GM20000 (cell line): ENCODE data around the gene BMERB1.

Experiments
- DNase-seq: peaks from one replicate; pipeline ENCODE4 v3.0.0; 2012; ENCODE audit warnings: low spot score
- CTCF ChIP-seq: IDR thresholded peaks from 2 replicates; pipeline ENCODE4 v1.5.1; 2012; ENCODE audit warnings: mild to moderate bottlenecking, control low read depth; ENCODE audit errors: extremely low read depth, missing control alignments

Gene BMERB1

DNA sequence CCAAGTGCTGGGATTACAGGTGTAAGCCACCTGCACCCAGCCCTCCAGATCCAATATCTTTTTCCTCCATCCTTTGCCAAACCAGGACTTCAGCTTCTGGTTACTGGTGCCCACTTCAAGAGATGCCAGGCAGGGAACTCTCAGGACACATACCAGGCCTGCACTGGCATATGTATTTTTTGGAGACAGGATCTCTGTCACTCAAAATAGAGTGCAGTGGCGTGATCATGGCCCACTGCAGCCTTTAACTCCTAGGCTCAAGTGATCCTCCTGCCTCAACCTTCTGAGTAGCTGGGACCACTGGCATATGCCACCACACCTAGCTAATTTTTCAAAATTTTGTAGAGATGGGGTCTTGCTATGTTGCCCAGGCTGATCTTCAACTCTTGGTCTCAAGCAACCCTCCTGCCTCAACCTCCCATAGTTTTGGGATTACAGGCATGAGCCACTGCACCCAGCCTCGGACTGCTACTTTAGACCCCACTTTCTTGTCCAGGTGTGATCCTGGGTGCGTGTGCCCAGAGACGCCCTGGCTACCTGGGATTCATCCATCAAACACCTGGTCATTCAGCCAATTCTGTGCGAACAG lies 55.8 kb downstream of the BMERB1 start:
- TF ChIP-seq CTCF: no peak
- DNase-seq: no peak

DNA sequence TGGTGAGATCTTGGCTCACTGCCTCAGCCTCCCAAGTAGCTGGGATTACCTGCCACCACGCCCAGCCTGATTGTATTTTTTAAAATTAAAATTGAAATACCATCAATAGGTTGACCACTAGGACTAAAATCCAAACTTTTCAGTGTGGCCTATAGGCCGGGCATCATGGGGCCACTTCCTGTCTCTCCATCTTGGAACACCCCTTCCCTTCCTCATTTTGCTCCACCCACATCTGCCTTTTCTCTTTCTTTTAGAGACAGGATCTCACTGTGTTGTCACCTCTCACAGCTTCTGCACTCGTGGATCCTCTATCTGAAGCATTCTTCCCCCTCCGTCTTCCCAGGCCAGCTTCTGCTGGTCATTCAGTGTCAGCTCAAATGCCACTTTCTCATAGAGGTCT lies 57.0 kb downstream of the BMERB1 start:
- no peak for DNase-seq
- no peak for TF ChIP-seq CTCF

DNA sequence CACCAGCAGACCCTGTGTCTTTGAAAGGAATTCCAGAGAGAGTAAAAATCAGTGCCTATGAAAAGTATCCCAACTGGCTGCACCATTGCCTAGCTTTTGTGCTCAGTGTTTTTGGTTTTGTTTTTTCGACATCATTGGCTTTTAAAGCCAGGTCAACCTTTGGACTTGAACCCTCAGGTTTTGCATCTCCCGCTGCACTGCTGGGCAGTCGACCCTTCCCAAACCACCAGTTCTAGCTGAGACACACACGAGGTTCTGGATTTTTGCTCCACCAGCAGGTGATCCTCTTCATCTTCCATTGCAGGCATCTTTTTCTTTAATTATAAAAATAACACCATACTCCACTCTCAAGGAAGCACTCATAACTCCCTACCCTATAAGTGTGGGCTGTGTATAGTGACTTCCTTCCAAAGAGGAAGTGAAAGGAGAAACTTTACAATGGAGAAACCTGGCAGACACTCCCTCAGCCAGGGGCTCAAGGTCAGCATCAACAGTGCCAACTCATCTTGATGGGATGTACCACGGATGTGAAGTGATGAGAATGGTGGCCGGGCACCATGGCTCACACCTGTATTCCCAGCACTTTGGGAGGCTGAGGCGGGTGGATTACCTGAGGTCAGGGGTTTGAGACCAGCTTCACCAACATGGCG lies 57.8 kb downstream of the BMERB1 start:
- DNase-seq: no peak
- TF ChIP-seq CTCF: no peak

DNA sequence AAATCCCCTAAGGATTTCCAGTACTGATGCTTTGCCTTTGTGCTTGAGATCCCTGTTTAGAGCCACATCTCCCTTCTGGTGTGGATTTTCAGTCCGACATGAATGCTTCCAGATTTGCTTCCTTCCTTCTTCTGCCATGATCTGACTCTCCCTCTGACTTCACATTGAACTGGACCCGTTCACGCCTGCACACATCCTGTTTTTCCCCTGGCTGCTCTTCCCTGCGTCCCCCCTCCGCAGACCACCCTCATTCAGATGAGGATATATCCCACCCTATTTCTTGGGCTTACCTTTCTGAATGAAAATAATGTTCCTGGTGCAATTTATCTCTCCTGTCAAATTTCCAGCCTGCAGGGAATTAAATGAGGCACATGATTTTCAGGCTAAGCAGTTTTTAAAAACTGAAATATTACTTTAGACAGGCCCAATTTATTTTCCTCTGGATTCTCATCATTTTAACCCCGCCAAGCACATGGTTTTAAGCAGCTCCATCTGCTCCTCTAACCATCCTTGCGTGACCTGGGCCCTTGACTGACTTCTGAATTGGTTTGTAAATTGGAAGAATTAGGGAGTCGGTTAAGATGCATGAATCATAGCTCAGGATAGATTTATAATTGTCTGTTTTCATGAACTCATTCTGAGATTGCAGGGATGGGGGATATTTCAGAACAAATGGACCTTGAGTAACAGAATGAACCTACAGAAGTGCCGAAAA lies 59.2 kb downstream of the BMERB1 start:
- no peak for TF ChIP-seq CTCF
- no peak for DNase-seq

GRCh38 chr16:15494236-15494635 lies 59.8 kb downstream of the BMERB1 start:
- DNase-seq: no peak
- no peak for TF ChIP-seq CTCF

GRCh38 chr16:15495898-15496297 lies 61.5 kb downstream of the BMERB1 start:
- DNase-seq: no peak
- TF ChIP-seq CTCF: no peak

DNA sequence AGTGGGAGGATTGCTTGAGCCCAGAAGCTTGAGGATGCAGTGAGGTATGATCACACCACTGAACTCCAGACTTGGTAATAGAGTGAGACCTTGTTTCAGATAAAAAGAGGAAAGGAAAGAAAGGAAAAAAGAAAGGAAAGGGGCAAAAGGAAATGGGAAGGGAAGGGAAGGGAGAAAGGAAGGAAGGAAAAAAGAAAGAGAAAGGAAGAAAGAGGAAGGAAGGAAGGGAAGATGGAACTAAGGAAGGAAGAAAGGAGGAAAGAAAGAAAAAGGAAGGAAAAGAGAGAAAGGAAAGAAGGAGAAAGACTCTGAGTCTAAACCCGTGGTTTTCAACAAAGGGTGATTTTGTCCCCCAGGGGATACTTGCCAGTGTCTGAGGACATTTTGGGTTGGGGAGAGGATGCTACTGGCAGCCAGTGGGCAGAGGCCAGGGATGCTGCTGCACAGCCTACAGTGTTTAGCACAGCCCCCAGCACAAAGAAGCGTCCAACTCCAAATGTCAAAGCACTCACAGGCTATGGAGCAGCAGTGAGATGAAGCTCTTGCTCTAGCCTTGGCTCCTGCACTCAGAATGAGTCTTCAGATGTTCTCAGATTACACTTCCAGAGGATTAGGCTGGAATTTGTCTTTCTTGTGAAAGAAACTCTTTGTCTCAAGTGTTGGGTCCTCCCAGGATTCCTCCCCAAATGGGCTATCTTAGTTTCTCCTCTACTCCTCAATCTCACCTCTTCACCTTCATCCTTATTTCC lies 64.2 kb downstream of the BMERB1 start:
- no peak for DNase-seq
- TF ChIP-seq CTCF: no peak
